Activated CD4-positive, CD25-positive, alpha-beta regulatory T cell treated with anti-CD3 and anti-CD28 coated beads, Interleukin-2, amount 50 U/mL, for 24 hours (primary cell): ENCODE data around the gene PLOD2.
A peak's percentile ranks its signal among the peaks of the same experiment; 100 is the strongest.

Experiments used
- ATAC-seq, 2 donors: fragments of 150-1000 bp; cut with Tn5 transposase; one replicate each; pipeline ENCODE4 v1.10.0; 2021; ENCODE audit warnings: mild to moderate bottlenecking in 1 of 2, moderate library complexity in 1 of 2

The PLOD2 gene

GRCh38 chr3:146165877-146166276 is 4.9 kb upstream of the PLOD2 start:
- no peak for ATAC-seq

- no peak for ATAC-seq
Measured at GRCh38 chr3:146164971-146165769, 4.2 kb upstream of the PLOD2 start.

- ATAC-seq: no peak
Measured at GRCh38 chr3:146164506-146164905, 3.5 kb upstream of the PLOD2 start.

GRCh38 chr3:146164071-146164470 is 3.1 kb upstream of the PLOD2 start:
- no peak for ATAC-seq

- ATAC-seq: no peak
Measured at GRCh38 chr3:146163584-146163983, 2.6 kb upstream of the PLOD2 start.

- no peak for ATAC-seq
Measured at GRCh38 chr3:146162561-146162960, 1.6 kb upstream of the PLOD2 start.

- ATAC-seq: no peak
Measured at GRCh38 chr3:146161663-146162002, 649 bp upstream of the PLOD2 start.

- ATAC-seq: peak in 1 of 2 donors; percentile 15
Measured at GRCh38 chr3:146160321-146160963, 542 bp downstream of the PLOD2 start.

GRCh38 chr3:146159616-146160320 is 1.2 kb downstream of the PLOD2 start:
- ATAC-seq: no peak

GRCh38 chr3:146159037-146159436 is 1.9 kb downstream of the PLOD2 start:
- ATAC-seq: no peak

- no peak for ATAC-seq
Measured at GRCh38 chr3:146157325-146158060, 3.5 kb downstream of the PLOD2 start.

GRCh38 chr3:146156666-146157314 is 4.2 kb downstream of the PLOD2 start:
- no peak for ATAC-seq

- ATAC-seq: no peak
Measured at GRCh38 chr3:146156095-146156494, 4.9 kb downstream of the PLOD2 start.

GRCh38 chr3:146154995-146155394 is 6.0 kb downstream of the PLOD2 start:
- no peak for ATAC-seq

- no peak for ATAC-seq
Measured at GRCh38 chr3:146154316-146154715, 6.7 kb downstream of the PLOD2 start.

- ATAC-seq: no peak
Measured at GRCh38 chr3:146153429-146153828, 7.6 kb downstream of the PLOD2 start.

- ATAC-seq: no peak
Measured at GRCh38 chr3:146152834-146153233, 8.2 kb downstream of the PLOD2 start.

GRCh38 chr3:146148468-146148931 is 12.5 kb downstream of the PLOD2 start:
- no peak for ATAC-seq

GRCh38 chr3:146145642-146146041 is 15.3 kb downstream of the PLOD2 start:
- ATAC-seq: no peak

- no peak for ATAC-seq
Measured at GRCh38 chr3:146142757-146143156, 18.2 kb downstream of the PLOD2 start.

GRCh38 chr3:146139586-146140110 is 21.3 kb downstream of the PLOD2 start:
- no peak for ATAC-seq

- no peak for ATAC-seq
Measured at GRCh38 chr3:146138902-146139301, 22.1 kb downstream of the PLOD2 start.
